Gastrocnemius medialis (tissue), 4 donors: ENCODE data around the gene ASB16.

ENCODE experiments used
- CTCF ChIP-seq, 5 experiments: fragments of 450-650 bp in 3 of 5; fragments of 200-600 bp in 2 of 5; sonication (generic) in 2 of 5; IDR thresholded peaks in 4 of 5; conservative IDR thresholded peaks in 1 of 5; 1 replicate in 4 of 5; 2 replicates in 1 of 5; pipeline ENCODE4 v1.5.1; 2016 to 2019; ENCODE audit warnings: antibody characterized with exemption in 5 of 5, mild to moderate bottlenecking in 3 of 5, moderate library complexity in 3 of 5
- POLR2A ChIP-seq, 2 donors: fragments of 450-650 bp; IDR thresholded peaks; one replicate each; pipeline ENCODE4 v1.6.1; 2017; ENCODE audit warnings: antibody characterized with exemption in 2 of 2, mild to moderate bottlenecking in 2 of 2, moderate library complexity in 2 of 2

GRCh38 chr17:44216173-44216572 lies 45.7 kb downstream of the ASB16 start:
- TF ChIP-seq CTCF (IDR thresholded peaks at IDR 0.05 in 4 of 5, conservative IDR thresholded peaks at IDR 0.05 in 1 of 5): no peak
- no peak for TF ChIP-seq POLR2A (IDR thresholded peaks at IDR 0.05)
